HG02642 (cell line): Measurements from ENCODE around the gene MCF2L2.

Experiments used
- ATAC-seq: cut with Tn5 transposase; IDR thresholded peaks from one replicate; pipeline ENCODE4 v1.9.1; 2021; ENCODE audit warnings: mild to moderate bottlenecking; ENCODE audit not compliant: unreplicated experiment, poor library complexity

The MCF2L2 gene

GRCh38 chr3:183410759-183411158, 17.7 kb downstream of the MCF2L2 start:
- ATAC-seq, result no peak

GRCh38 chr3:183410280-183410679, 18.1 kb downstream of the MCF2L2 start:
- ATAC-seq, result no peak

- no peak for ATAC-seq
Observed at GRCh38 chr3:183409219-183409618, 19.2 kb downstream of the MCF2L2 start.

GRCh38 chr3:183401678-183402077, 26.7 kb downstream of the MCF2L2 start:
- ATAC-seq, result no peak

GRCh38 chr3:183400352-183400751, 28.1 kb downstream of the MCF2L2 start:
- ATAC-seq, result no peak

- no peak for ATAC-seq
Observed at GRCh38 chr3:183396662-183397391, 31.6 kb downstream of the MCF2L2 start.

GRCh38 chr3:183394150-183394549, 34.3 kb downstream of the MCF2L2 start:
- no peak for ATAC-seq

GRCh38 chr3:183393625-183394024, 34.8 kb downstream of the MCF2L2 start:
- ATAC-seq, result no peak

GRCh38 chr3:183392186-183393034, 36.0 kb downstream of the MCF2L2 start:
- no peak for ATAC-seq

- ATAC-seq, result no peak
Observed at GRCh38 chr3:183391460-183391859, 37.0 kb downstream of the MCF2L2 start.

GRCh38 chr3:183390844-183391243, 37.6 kb downstream of the MCF2L2 start:
- no peak for ATAC-seq

GRCh38 chr3:183388213-183388895, 40.1 kb downstream of the MCF2L2 start:
- ATAC-seq, result no peak

GRCh38 chr3:183387797-183388196, 40.6 kb downstream of the MCF2L2 start:
- ATAC-seq, result no peak

- no peak for ATAC-seq
Observed at GRCh38 chr3:183386651-183387050, 41.8 kb downstream of the MCF2L2 start.

GRCh38 chr3:183385698-183386613, 42.5 kb downstream of the MCF2L2 start:
- peak; percentile 66 for ATAC-seq

- ATAC-seq, result no peak
Observed at GRCh38 chr3:183381673-183382072, 46.7 kb downstream of the MCF2L2 start.

- no peak for ATAC-seq
Observed at GRCh38 chr3:183381179-183381578, 47.2 kb downstream of the MCF2L2 start.

- no peak for ATAC-seq
Observed at GRCh38 chr3:183378951-183379350, 49.5 kb downstream of the MCF2L2 start.

- ATAC-seq, result no peak
Observed at GRCh38 chr3:183378545-183378944, 49.9 kb downstream of the MCF2L2 start.

GRCh38 chr3:183378008-183378407, 50.4 kb downstream of the MCF2L2 start:
- no peak for ATAC-seq
